ENCODE results near the gene PRDX2.

DNA sequence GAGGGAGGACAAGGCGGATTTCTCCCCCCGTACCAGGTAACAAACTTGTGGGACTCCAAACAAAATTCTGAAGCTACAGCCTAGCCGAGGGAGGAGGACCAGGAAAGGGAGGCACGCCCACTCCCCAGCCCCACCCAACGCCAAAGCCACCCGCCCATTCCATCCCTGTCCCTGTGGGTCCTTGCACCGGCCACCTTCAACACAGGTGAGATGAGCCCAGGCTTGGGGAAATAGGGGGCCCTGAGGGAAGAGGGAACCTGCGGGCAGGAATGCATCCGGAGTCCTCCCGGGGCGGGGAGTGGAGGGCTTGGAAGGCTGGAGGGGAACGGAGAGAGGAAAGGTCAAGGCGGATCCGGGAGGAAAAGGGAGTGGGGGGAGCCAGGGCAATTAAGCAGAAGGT is 50.0 kb downstream of the PRDX2 start, which contains the start of gene BEST2:
- TF ChIP-seq, protein P1, sequence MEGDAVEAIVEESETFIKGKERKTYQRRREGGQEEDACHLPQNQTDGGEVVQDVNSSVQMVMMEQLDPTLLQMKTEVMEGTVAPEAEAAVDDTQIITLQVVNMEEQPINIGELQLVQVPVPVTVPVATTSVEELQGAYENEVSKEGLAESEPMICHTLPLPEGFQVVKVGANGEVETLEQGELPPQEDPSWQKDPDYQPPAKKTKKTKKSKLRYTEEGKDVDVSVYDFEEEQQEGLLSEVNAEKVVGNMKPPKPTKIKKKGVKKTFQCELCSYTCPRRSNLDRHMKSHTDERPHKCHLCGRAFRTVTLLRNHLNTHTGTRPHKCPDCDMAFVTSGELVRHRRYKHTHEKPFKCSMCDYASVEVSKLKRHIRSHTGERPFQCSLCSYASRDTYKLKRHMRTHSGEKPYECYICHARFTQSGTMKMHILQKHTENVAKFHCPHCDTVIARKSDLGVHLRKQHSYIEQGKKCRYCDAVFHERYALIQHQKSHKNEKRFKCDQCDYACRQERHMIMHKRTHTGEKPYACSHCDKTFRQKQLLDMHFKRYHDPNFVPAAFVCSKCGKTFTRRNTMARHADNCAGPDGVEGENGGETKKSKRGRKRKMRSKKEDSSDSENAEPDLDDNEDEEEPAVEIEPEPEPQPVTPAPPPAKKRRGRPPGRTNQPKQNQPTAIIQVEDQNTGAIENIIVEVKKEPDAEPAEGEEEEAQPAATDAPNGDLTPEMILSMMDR (IDR thresholded peaks at IDR 0.05; ENCODE audit: poor library complexity, severe bottlenecking): no peak
- TF ChIP-seq EP300 (conservative IDR thresholded peaks at IDR 0.05; ENCODE audit: poor library complexity, severe bottlenecking) (no peak), POLR2AphosphoS5 (IDR thresholded peaks at IDR 0.05) (no peak), REST (IDR thresholded peaks at IDR 0.05; ENCODE audit: borderline replicate concordance) (no peak), EZH2 (IDR thresholded peaks at IDR 0.05; ENCODE audit: borderline replicate concordance, insufficient read depth, low read length, poor library complexity, severe bottlenecking) (no peak)
